Chondrocyte (in vitro differentiated cells): ENCODE results near the gene LLGL2. TPM values are rescaled to one million over a fixed set of nuclear protein-coding genes. Genes with fewer than 3 reads are reported as not detected.

Experiments used
- DNase-seq: peaks from one replicate; pipeline ENCODE4 v3.0.0; 2021; ENCODE audit warnings: mixed read lengths, low spot score
- H3K27ac Mint-ChIP-seq: one replicate; pipeline ENCODE4 v1.8.0; 2021; ENCODE audit warnings: mild to moderate bottlenecking, moderate library complexity, mixed read lengths; ENCODE audit not compliant: unreplicated experiment
- H3K27me3 Mint-ChIP-seq: 2 replicates; pipeline ENCODE4 v1.8.0; 2021; ENCODE audit warnings: low read depth, mixed read lengths
- H3K36me3 Mint-ChIP-seq: 2 replicates; pipeline ENCODE4 v1.8.0; 2021; ENCODE audit warnings: low read depth, mixed read lengths
- H3K4me1 Mint-ChIP-seq: 2 replicates; pipeline ENCODE4 v1.8.0; 2021; ENCODE audit warnings: low read depth, mild to moderate bottlenecking, mixed read lengths
- H3K4me3 Mint-ChIP-seq: one replicate; pipeline ENCODE4 v1.8.0; 2021; ENCODE audit warnings: mild to moderate bottlenecking, moderate library complexity, mixed read lengths; ENCODE audit not compliant: unreplicated experiment
- H3K9me3 Mint-ChIP-seq: 2 replicates; pipeline ENCODE4 v1.8.0; 2021; ENCODE audit warnings: low read depth, mixed read lengths
- CTCF ChIP-seq: fragments of 200-600 bp; sonication (generic); IDR thresholded peaks from 2 replicates; pipeline ENCODE4 v1.5.0; 2021; ENCODE audit warnings: antibody characterized with exemption, mild to moderate bottlenecking, moderate library complexity
- total RNA-seq: library from RNA; stranded (reverse); gene quantifications from 3 replicates; pipeline ENCODE4 v1.2.1, GENCODE V29; 2021

LLGL2 gene
- total RNA-seq, 1 donor from 2014 or later: 1.8 TPM

DNA sequence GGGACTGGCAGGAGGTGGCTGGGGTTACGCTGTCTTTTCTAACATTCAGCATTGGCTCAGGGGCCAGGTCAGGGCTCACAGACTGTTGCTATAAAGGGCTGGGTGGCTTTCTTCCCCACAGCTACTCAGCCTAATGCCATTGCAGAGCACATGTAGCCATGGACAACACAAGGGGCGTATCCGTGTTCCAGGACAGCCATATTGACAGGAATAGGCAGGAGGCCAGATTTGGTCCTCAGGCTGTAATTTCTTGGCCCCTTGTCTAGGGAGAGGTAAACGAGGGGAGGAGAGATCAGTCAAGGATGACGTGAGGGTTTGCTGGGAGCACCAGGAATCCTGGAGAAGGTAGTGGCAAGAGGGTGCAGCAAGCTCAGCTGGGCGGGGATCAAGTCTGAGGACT, 40.9 kb downstream of the LLGL2 start:
- no peak overlapping the region for H3K4me3 Mint-ChIP-seq
- no peak overlapping the region for H3K27ac Mint-ChIP-seq
- no peak for DNase-seq
- no peaks in the 10 kb centered on the region for H3K9me3 Mint-ChIP-seq
- no peaks in the 10 kb centered on the region for H3K36me3 Mint-ChIP-seq
- H3K27me3 Mint-ChIP-seq: peaks cover 7% of the 10 kb centered on the region
- peaks cover 6% of the 10 kb centered on the region for H3K4me1 Mint-ChIP-seq
- TF ChIP-seq CTCF: no peak

DNA sequence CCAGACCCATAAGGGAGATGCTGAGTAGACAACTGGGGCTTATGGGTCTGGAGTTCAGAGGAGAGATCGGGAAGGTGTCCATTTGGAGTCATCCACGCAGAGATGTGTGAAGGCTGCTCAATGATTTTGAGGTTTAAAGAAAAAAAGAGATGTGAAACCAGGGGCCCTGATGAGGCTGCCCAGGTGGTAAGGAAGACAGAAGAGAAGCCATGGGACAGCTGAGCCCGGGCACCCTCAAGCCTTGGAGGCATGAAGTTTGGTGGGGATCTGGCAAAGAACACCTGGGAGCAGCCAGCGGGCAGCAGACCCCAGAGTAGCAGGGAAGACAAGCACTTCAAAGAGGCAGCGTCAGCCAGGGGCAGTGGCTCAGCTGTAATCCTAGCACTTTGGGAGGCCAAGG, 41.3 kb downstream of the LLGL2 start:
- no peaks in the 10 kb centered on the region for H3K36me3 Mint-ChIP-seq
- DNase-seq: no peak
- peaks cover 7% of the 10 kb centered on the region for H3K27me3 Mint-ChIP-seq
- H3K27ac Mint-ChIP-seq: no peak overlapping the region
- TF ChIP-seq CTCF: no peak
- no peaks in the 10 kb centered on the region for H3K9me3 Mint-ChIP-seq
- peaks cover 6% of the 10 kb centered on the region for H3K4me1 Mint-ChIP-seq
- no peak overlapping the region for H3K4me3 Mint-ChIP-seq

GRCh38 chr17:75568412-75569255, 43.1 kb downstream of the LLGL2 start:
- no peak for DNase-seq

DNA sequence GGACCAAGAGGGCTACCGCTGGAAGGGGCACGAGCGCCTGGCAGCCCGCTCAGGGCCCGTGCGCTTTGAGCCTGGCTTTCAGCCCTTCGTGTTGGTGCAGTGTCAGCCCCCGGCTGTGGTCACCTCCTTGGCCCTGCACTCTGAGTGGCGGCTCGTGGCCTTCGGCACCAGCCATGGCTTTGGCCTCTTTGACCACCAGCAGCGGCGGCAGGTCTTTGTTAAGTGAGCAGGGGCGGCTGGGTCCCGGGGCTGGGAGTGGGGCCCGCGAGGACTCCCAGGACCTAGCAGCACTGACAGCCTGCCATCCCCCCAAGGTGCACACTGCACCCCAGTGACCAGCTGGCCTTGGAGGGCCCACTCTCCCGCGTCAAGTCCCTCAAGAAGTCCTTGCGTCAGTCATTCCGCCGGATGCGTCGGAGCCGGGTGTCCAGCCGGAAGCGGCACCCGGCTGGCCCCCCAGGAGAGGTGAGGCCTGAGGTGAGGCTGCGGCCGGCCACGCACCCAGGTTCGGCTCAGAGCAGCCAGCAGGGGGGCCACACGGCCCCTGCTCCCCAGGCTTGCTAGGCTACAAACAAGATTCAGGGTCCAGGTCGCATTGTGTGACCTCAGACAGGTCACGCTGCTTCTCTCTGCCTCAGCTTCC, 44.7 kb downstream of the LLGL2 start:
- H3K36me3 Mint-ChIP-seq: no peaks in the 10 kb centered on the region
- H3K27ac Mint-ChIP-seq: no peak overlapping the region
- DNase-seq: no peak
- no peak overlapping the region for H3K4me3 Mint-ChIP-seq
- H3K27me3 Mint-ChIP-seq: peaks cover 7% of the 10 kb centered on the region
- no peak for TF ChIP-seq CTCF
- no peaks in the 10 kb centered on the region for H3K9me3 Mint-ChIP-seq
- no peaks in the 10 kb centered on the region for H3K4me1 Mint-ChIP-seq

More at GRCh38 chr17:75568412-75569255, 43.1 kb downstream of the LLGL2 start:
- Mint-ChIP-seq H3K9me3 (no peaks in the 10 kb centered on the region), H3K4me3 (no peak overlapping the region), H3K36me3 (no peaks in the 10 kb centered on the region), H3K27ac (no peak overlapping the region), H3K27me3 (peaks cover 7% of the 10 kb centered on the region), H3K4me1 (no peaks in the 10 kb centered on the region)
- no peak for TF ChIP-seq CTCF

DNA sequence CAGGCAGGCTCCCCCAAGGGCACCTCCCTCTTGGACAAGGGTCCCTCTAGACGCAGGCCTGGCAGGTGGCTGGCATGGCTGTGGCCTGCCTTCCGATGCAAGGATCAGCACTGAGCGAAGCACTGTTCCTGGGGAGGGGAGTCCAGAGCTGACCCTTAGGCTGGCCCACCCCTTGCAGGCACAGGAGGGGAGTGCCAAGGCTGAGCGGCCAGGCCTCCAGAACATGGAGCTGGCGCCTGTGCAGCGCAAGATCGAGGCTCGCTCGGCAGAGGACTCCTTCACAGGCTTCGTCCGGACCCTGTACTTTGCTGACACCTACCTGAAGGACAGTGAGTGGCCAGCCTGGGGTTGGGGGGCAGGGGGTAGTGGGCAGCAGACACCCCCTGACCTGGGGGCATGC, 45.3 kb downstream of the LLGL2 start:
- no peaks in the 10 kb centered on the region for H3K9me3 Mint-ChIP-seq
- TF ChIP-seq CTCF: no peak
- DNase-seq: no peak
- H3K27me3 Mint-ChIP-seq: peaks cover 7% of the 10 kb centered on the region
- no peaks in the 10 kb centered on the region for H3K4me1 Mint-ChIP-seq
- no peak overlapping the region for H3K4me3 Mint-ChIP-seq
- peaks cover 2% of the 10 kb centered on the region for H3K36me3 Mint-ChIP-seq
- H3K27ac Mint-ChIP-seq: no peak overlapping the region
